Measurements from ENCODE around the gene SLC6A18.

DNA sequence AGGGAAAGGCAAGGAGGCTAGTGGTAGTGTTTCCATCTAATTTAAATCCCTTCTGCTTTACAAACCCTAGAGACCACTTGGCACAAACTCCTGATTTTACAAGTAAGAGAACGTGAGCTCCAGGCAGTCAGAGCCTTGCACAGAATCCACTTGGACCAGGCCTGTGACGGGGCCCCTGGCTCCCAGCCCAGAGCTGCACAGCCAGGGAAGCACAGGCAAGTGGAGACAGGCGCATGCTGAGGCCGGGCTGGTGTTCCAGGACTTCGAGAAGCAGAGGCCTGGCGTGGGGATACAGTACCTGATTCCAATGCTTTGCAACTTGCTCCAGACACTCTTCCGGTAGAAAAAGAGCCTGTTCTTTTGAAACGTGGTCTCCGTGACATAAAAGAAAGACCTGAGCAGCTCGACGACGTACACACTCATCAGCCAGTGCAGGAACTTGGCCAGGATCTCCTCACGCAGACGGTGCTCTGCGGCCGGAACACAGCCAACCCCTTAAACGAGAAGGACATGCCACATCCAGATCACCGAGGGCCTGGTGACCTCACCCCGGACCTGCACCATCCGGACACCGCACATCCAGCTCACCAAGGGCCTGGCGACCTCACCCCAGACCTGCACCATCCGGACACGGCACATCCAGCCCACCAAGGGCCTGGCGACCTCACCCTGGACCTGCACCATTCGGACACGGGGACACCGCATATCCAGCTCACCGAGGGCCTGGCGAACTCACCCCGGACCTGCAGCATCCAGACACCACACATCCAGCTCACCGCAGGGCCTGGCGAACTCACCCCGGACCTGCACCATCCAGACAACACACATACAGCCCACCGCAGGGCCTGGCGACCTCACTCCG is 57.2 kb downstream of the SLC6A18 start:
- TF ChIP-seq EZH2 (IDR thresholded peaks at IDR 0.05; ENCODE audit: low read length, missing control alignments) (no peak), CTCF (conservative IDR thresholded peaks at IDR 0.05 in 1 of 2, IDR thresholded peaks at IDR 0.05 in 1 of 2; ENCODE audit: low read depth in 1 of 2, low read length in 2 of 2) (no peak)

Measured in fibroblast of lung (primary cell).